GM19193 (cell line): Measurements from ENCODE around the gene RNU5B-1.

Experiments used
- POLR2A ChIP-seq: IDR thresholded peaks from 4 replicates; pipeline ENCODE4 v1.6.1; 2011; ENCODE audit not compliant: insufficient read depth, insufficient read length; ENCODE audit errors: extremely low read depth

Gene RNU5B-1

GRCh38 chr15:65307978-65308377, 3.5 kb downstream of the RNU5B-1 start:
- TF ChIP-seq POLR2A: no peak

- no peak for TF ChIP-seq POLR2A
Measured at GRCh38 chr15:65309882-65310418, 5.5 kb downstream of the RNU5B-1 start.

- TF ChIP-seq POLR2A: no peak
Measured at GRCh38 chr15:65310431-65311137, 6.1 kb downstream of the RNU5B-1 start.

- no peak for TF ChIP-seq POLR2A
Measured at GRCh38 chr15:65311760-65312159, 7.3 kb downstream of the RNU5B-1 start.

GRCh38 chr15:65312400-65312916, 8.0 kb downstream of the RNU5B-1 start:
- TF ChIP-seq POLR2A: no peak

- TF ChIP-seq POLR2A: no peak
Measured at GRCh38 chr15:65318870-65319356, 14.4 kb downstream of the RNU5B-1 start.

GRCh38 chr15:65323071-65323511, 18.6 kb downstream of the RNU5B-1 start:
- TF ChIP-seq POLR2A: no peak

GRCh38 chr15:65326117-65326526, 21.6 kb downstream of the RNU5B-1 start:
- no peak for TF ChIP-seq POLR2A

GRCh38 chr15:65326818-65327217, 22.3 kb downstream of the RNU5B-1 start:
- no peak for TF ChIP-seq POLR2A

- TF ChIP-seq POLR2A: no peak
Measured at GRCh38 chr15:65327651-65328393, 23.3 kb downstream of the RNU5B-1 start.

GRCh38 chr15:65328506-65329287, 24.2 kb downstream of the RNU5B-1 start:
- TF ChIP-seq POLR2A: no peak

GRCh38 chr15:65329288-65329983, 25.0 kb downstream of the RNU5B-1 start:
- no peak for TF ChIP-seq POLR2A

GRCh38 chr15:65329984-65330735, 25.7 kb downstream of the RNU5B-1 start:
- TF ChIP-seq POLR2A: no peak
